Activated CD4-positive, alpha-beta T cell treated with anti-CD3 and anti-CD28 coated beads, Interleukin-2, Interleukin-6, amounts not matched to agents 100 ng/mL and 50 ng/mL, durations not matched to agents 16 hours and 8 hours (primary cell): ENCODE data around the gene TCF3.
A peak's percentile ranks its signal among the peaks of the same experiment; 100 is the strongest.

Experiments used
- DNase-seq: peaks from one replicate; pipeline ENCODE4 v3.0.0-alpha.2; 2020

TCF3 gene

DNA sequence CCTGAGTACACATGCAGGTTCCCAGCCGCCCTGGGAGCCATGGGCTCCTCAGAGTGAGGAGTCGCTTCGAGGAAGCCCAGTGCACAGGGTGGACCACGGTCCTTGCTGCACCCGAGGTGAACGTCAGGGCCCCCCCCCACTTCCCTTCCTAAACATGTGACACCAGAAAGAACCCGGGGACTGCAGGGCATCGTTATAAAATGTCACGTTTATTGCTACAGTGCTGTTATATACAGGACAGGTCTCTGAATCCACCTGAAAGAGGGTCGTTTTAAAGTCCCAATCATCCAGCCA is 43.4 kb downstream of the TCF3 start:
- DNase-seq: no peak

DNA sequence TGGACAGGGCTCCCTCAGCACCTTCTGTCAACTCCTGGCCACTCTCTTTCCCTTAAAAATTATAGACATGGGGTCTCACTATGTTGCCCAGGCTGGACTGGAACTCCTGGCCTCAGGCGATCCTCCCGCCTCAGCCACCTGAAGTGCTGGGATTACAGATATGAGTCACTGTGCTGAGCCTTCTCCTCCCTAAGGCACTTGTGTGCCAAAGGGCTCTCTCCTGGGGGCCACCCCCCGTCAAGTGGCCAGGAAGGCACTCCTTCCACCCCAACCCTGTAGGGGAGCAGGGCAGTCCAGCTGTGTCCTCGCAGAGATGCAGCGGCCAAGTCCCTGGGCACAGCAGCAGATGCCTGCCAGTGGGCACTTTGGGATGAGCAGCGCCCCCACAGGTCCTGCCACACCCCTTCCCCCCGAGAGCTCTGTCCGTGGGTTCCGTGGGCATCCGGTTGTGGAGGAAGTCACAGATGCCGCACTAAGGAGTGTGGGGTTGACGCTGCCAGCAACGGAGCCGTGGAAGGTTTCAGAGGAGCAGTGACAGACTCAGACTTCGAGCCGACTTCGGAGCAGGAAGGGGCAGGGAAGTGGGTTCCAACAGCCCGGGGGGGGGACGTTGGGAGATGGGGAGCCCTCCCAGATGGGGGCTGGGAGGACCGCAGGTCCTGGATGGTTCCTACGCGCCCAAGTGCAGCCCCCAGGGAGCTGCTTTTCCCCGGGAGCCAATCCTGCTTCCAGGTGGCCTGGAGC is 43.9 kb downstream of the TCF3 start:
- DNase-seq: no peak

DNA sequence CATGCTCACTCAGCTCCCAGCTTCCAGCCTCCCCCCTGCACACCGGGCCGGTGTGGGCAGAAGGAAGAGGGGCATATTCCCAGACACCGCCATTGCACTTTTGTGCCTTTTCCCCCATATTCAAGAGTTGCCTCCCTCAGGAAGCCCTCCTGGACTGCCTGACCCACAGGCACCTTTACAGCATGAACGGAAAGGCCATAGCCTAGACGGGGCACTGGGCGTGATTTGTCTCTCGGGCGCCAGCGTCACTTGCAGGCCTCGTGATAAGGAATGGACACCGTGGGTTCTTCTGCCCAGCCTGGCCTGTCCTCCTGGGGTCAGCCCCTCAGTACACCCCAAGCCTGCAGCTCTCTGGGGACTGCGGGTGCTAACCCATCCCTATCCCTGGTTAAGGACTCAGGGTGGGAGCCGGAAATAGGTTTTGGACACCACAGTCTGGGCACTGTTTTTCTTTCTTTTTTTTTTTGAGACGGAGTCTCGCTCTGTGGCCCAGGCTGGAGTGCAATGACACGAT is 46.2 kb downstream of the TCF3 start:
- DNase-seq: no peak

DNA sequence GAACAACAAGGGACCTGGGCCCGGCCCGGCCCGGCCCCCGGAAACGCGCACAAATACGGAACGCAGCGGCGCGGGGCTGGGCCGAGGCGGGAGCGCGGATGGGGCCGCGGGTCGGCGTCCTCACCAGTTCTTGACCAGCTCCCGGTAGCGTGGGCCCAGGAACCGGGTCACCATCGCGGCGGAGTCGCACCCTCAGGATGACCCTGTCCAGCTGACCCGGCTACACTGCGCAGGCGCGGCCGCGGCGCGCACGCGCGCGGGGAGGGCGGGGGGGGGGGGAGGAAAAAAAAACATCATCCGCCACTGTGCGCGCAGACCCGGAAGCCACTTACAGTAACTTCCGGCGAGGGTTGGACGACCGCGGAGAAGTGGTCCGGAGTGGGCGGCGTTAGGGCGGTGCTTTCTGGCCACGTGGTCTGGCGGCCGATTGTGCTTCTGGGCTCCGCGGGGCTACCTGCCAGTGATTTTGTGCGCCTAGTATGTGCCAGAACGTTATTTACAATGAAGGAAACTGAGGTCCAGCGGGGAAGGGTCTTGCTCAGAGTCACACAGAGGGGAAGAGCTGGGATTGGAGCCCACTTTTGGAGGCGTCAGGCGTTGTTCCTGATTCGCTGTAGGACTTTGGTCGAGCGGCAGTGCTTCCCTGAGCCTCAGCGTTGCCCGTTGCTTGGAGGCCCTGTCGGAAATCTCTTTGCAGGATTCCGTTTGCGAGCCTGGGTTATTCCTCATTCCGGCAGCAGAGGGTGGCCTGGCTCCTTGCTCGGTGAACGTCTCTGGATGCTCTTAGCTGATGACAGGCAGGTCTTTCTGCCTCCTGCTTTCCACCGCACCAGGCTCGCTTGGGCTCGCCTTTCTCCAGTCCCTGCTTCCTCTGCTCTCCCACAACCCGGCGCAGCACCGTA is 46.9 kb downstream of the TCF3 start, which contains the start of gene UQCR11:
TSS of gene UQCR11 (minus strand) at position 227 of the 902 bp plus-strand sequence. CDS start at position 174, 53 bp downstream.
- peak; percentile 96 for DNase-seq

DNA sequence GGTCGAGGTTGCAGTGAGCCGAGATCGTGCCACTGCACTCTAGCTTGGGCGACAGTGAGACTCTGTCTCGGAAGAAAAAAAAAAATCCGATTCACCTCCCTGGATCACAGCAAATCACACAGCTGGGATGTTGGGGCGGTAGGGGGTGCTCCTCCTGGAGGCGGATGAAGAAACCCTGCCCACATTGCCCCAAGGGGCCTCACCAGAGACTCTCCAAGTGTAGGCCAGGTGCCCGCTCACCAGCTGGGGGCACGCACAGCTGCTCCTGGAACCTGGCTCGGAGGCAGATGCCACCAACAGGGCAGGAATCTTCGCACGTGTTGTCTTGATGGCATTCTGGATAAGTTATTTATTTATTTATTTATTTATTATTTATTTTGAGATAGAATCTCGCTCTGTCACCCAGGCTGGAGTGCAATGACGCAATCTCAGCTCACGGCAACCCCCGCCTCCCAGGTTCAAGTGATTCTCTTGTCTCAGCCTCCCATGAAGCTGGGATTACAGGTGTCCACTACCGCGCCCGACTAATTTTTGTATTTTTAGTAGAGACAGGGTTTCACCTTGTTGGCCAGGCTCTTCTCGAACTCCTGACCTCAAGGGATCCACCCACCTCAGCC is 50.2 kb downstream of the TCF3 start:
- no peak for DNase-seq

DNA sequence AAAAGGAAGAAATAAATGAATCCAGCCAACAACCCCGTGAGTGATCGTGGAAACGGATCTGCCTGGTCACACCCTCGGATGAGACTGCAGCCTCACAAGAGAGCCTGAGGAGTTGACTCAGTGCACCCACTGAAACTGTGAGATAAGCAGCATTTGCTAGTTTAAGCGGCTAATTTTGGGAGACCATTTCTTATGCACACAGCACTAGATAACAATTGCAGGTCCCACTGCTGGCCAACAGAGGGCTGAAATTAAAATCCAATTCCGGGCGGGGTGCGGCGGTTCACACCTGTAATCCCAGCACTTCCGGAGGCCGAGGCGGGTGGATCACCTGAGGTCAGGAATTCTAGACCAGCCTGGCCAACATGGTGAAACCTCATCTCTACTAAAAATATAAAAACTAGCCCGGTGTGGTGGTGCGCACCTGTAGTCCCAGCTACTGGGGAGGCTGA is 50.8 kb downstream of the TCF3 start:
- DNase-seq: no peak

DNA sequence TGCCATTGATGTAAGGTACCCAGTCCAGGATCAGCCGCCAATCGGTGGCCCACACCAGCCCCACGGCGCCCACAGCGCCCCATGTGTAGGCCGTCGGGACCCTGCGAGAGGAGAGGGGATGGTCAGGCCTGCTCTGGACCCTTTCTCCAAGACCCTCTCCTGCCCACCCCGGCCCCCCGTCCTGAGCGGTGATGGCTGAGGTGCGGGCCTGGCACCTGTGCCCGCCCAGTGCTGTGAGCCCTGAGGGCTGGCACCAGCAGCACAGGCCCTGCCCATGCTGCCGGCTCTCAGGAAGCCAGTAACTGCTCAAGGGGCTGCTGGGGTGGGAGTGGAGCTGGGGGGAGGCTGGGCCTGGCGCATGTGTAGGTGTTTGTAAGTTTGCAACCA is 53.0 kb downstream of the TCF3 start:
- DNase-seq: no peak

DNA sequence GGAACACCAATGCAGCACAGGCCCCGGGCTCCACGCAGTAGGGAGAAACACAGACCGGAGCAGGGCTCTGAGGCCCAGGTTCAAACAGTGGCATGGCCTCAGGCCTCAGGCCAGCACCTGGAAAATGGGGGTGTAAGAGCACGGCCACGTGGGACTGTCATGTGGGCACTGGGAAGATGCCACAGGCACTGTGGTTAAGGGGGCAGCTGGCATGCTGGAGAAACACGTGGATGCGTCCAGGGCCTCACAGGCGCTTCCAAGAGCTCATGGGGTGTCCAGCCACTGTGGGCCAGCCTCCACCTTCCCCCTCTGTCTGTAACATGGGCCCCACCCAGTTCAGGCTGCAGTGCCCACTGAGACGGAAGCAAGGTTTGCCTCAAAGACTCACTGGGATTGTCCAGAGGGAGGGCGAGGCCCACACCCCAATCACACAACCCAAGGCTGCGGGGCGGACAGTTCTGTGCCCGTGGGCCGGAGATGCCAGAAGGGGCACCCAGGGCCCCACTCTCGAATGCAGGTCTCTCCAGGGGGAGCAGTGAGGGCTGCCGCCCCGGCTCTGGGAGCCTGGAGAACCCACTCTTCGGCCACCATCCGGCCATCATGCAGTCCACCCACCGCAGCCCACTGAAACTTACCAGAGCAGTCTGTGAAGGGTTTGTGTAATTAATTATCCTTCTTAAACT is 53.5 kb downstream of the TCF3 start:
- no peak for DNase-seq

DNA sequence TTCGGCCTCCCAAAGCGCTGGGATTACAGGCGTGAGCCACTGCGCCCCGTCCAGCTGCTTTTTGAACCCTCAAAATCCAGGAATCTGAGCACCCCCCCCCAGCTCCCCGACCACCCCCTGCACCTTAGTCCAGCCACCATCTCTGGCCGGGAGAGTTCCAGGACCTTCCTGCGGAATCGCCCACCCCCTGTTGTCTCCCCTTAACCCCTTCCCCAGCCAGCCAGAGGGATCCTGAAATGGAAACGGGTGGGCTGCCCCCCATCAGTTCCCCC is 59.0 kb downstream of the TCF3 start:
- no peak for DNase-seq

DNA sequence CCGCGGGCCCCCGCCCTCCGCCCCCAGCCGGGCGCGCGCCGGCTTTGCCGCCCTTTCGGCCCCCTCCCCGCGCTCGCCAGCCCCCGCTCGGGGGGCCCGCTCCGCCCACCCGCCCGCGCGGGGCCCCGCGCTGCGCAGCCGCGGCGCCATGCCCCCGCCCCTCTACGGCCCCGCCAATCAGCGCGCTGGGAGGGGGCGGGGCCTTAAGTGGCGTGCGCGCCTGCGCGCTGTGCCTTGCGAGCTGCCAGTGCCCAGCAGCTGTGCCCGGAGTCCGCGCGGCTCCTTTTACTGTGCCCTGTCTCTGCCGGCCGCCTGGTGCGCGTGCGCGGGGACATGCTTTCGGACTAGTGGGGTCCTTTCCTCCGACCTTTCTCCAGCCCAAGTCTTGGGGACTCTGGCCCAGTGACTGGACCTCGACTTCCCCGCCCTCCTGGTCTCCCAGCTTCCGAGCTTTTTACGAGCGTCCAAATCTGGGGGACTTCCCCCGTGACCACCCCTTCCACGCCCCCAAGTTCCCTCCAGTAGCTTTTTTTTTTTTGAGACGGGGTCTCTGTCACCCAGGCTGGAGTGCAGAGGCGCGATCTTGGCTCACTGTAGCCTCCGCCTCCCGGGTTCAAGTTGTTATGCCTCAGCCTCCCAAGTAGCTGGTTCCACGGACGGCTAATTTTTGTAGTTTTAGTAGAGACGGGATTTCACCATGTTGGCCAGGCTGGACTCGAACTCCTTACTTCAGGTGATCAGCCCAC is 59.5 kb downstream of the TCF3 start, which contains the start of gene MBD3:
TSS of gene MBD3 (minus strand) at position 111 of the 746 bp plus-strand sequence. CDS start 234 bp downstream, outside the sequence.
- peak; percentile 94 for DNase-seq

DNA sequence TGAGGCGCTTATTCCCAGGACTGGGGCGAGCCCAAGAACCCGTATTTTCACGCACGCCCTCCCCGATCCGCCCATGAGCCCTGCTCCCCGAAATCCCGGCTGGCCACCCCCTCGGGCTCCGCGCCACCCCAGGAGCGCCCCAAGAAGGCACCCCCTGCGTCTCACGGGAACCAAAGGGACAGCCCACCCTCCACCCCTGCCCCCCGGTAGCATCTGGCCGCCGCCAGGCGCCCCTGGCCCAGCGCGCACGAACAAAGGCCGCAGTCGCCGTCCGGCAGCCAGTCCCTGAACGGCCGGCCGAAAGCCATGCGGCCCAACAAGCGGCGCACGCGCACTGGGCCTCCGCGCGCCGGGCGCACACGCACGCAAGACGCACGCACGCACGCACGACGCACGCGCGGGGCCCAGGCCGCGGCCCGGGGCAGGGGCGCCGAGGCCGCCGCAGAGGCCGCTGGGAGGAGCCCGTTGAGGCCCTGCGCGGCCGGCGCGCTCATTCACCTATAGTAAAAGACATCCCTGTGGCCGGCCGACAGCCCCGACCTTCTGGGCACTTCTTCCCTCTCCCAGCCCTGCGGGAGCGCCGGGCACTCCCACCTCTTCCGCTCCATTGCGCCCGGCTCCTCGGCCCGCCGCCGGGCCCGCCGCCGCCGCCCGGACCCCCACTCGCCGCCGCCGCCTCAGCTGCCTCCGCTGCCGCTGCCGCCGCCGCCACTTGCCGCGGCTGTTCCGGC is 60.2 kb downstream of the TCF3 start:
- peak; percentile 92 for DNase-seq

DNA sequence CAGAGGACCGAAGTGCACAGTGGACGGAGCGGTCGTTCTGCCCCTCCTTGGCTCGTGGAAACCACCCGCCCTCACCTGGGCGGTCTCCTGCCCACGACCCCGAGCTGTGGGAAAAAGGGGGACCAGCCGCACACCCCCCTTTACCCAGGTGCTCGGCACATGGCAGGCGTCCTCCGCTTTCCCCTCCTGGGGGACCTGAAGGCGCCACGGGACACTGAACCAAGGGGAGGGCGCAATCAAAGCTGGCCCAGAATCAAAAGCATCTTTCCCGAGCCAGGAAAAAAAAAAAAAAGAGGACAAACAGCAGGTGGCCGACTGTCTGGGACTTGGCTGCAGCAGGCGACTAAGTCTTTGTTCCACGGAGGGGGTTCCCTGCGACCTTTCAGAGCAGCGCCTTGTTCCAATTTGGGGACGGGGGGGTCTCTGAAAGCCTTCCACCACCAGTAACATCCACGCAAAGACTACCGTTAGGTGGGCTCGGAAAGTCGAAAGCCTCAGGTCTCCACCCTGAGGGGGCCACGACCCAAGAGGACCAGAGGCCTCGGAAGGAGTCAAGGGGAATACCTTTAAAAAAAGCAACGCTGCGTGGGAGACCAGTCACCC is 60.9 kb downstream of the TCF3 start:
- DNase-seq: no peak

DNA sequence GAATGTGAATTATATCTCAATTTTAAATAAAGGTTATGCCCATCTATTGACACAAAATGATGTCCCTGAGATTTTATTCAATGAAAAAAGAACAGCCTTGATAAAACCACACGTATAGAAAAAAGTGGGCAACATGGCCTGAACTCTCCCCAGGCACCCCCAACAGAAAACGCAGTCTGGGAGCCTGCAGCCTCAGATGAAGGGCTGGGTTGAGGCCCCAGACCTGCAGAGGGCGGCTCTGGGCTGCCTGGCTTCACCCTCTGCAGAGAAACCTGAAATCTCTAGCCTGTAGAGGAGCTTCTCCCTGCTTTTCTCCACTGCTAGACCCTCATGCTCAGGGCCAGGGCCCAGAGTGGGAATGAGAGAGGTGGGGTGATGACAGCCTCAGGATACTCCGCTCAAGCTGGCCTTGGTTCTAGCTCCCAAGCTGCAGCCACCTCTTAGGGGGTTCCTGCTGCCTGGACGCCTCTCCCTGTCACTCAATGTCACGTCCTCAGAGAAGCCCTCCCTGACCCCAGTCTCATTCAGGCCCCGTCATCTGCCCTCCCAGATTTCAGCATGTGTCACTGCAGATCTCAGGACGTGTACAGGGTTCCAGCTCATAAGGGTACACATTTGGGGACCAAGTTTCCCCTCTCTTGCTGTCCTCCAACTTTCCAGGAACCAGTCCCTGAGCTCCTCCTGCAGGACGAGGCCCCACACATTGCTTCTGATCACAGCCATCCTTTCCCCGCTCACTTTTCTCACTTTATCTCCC is 61.6 kb downstream of the TCF3 start:
- DNase-seq: peak; percentile 62

DNA sequence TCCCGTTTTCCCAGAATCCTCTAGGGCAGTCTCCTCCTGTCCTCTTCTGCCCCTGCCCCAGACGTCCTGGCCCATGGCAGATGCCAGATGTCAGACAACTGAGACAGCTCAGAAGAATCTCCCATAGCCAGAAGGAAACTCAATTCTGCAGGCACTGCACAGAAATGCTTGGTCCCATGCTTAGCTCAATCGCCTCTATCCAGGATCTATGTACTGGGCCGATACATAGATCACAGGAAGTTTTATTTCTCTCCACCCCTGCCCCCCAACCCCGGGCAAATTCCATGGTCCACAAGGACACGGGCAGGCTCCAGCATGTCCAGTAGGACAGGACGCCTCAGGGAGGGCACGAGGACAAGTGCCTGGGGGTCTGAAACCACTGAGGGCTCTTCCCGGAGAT is 64.5 kb downstream of the TCF3 start:
- no peak for DNase-seq

DNA sequence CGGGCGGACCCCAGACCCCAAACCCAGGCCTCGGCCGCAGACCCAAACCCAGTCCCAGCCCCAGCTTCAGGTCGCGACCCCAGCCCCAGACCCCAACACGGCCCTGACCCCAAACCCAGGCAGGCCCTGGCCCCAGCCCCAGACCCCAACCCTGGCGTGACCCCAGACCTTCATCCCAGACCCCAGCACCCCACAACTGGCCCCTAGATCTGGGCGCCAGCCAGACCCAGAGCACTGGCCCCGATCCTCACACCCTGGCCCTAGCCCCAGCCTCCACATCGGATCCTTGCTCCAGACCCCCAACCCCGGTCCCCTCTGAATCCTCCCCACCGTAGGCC is 67.2 kb downstream of the TCF3 start:
- no peak for DNase-seq

DNA sequence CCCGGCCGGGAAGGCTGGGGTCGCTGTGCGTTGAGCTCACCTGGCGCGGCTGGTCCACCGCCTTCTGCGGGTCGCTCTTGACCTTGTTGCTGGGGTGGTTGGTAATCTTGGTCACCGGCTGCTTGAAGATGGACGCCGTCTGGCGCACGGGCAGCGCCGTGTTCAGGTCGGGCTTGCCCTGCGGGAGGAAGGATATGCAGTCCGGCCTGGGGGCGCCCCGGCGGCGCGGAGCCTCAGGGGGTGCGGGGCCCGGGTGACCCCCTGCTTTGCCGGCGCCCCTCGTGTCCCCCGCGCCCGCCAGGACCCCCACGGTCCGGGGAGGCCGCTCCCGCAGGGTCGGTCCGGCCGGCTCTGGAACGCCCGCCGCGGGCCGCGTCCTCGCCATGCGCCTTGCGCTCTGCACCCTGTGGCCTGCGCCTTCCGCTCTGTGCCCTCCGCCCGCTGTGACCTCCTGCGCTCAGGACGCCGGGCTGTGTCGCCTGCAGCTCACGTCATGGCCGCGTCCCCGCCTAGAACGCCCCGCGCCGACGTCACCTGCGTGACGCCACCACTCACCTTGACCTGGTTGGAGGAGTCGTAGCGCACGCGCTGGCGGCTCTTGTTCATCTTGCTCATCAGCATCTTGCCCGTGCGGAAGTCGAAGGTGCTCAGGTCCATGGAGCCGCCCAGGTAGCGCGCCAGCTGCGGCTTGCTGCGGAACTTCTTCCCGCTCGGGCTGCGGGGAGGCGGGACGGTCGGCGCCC is 67.7 kb downstream of the TCF3 start:
- DNase-seq: no peak

DNA sequence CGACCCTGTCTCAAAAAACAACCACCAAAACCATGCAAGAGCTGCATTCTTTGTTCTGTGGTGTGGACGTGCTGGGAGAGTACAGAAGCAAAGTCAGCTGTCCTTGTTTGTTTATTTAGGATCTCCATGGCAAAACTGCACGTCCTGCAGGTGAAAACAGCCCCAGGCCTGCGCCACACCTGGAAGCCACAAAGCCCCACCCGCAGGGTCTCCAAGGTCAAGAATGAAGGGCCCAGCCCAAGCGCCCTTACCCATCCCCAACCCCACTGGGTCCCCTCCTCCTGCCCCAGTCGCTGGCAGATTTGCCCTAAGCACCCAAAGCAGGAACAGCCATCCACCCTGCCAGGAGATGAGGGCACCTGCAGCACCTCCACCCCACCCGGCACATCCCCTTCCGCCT is 70.2 kb downstream of the TCF3 start:
- DNase-seq: no peak

DNA sequence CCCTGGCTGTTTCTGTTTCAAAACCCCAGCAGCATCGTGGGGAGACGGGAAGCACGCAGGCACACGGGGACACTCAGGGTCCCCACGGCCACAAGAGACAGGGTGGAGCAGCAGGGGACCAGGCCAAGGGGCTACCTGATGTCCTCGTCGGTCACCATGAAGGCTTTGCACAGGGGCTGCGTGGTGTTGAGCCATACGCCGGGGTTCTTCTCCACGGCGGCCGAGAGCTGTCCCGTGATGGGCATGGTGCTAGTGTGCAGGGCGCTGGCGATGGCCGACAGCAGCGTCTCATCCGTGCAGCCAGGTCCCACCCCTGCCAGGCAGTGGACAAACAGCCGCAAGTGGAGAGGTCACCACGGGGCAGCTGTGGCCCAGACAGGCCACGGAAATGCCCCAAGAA is 71.5 kb downstream of the TCF3 start:
- DNase-seq: no peak

DNA sequence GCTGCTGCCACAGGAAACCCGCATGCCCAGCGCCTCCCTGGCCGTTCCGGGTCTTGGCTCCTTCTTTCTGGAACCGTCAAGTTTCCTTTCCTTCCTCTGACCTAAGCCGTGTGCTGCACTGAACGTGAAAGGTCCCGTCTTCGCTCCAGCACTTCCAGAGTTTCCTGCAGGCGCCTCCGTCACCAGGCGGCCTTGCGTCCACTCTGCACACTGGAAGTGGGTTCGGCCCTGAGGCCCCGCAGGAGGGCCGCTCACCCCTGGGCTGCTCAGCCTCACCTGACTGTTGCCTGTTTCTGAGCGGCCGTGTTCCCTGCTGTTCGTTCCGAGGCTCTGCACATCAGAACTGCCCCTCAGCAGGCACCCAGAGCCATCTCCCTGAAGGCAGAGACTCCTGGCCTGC is 72.0 kb downstream of the TCF3 start:
- DNase-seq: no peak

DNA sequence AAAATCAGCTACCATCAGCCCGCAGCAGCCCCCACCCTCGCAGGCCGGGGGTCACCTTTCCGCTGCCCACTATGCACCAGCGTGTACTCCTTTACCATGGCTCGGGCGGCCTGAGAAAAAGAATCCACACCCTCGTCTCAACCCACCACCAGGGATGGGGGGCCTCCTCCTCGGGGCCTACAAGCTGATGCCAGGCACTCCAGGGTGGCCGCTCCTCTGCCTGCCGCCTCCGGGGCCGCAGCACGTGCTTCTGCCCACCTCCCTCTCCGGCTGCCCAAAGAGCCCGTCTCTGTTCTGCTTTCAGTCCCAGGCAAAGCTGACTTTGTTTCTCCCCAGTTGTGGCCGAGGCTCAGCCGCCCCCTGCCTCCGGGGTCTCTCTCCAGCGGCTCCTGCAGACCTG is 73.2 kb downstream of the TCF3 start:
- DNase-seq: no peak
